ENCODE measurements around the gene PHF13. TPM values are rescaled to one million over a fixed set of nuclear protein-coding genes. Genes with fewer than 3 reads are reported as not detected.

PHF13 gene
- total and polyA plus RNA-seq, 8 donors = 4.0 to 8.3 (median 4.8) TPM

DNA sequence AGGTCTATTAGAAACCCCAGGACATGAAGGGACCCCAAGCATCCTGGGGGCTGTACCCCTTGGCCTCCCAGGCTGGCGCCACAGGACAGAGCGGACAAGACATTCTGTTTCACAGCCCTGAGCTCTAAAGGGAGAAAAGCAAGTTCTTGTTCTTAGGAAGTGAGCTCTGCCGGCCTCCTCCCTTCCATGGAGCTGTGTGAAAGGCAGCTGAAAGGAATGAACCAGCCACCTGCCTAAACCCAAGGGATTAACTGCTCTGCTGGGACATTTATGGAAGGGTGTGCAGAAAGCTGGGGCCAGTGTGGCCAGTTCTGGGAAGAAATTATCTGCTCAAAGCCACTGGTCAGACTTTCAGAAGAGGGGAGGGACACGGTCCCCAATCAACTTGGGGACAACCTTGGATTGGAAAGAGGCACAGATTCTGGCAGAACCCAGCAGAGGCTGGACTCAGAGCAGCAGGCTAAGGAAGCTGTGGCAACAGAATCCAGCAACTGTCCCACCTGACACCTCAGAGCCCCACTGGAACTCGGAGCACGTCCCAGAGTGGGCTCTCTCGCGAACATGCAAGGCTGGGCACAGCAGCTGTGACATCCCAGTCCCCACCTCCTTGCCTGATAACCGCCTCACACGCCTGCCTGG is 13.0 kb upstream of the PHF13 start:
- peaks cover 8 to 45% (median 8%) of the 10 kb centered on the region in 3 donors for H3K4me1 ChIP-seq
- no peak for FAIRE-seq
- intact Hi-C loops (cut with DNase I) = no loop called here

DNA sequence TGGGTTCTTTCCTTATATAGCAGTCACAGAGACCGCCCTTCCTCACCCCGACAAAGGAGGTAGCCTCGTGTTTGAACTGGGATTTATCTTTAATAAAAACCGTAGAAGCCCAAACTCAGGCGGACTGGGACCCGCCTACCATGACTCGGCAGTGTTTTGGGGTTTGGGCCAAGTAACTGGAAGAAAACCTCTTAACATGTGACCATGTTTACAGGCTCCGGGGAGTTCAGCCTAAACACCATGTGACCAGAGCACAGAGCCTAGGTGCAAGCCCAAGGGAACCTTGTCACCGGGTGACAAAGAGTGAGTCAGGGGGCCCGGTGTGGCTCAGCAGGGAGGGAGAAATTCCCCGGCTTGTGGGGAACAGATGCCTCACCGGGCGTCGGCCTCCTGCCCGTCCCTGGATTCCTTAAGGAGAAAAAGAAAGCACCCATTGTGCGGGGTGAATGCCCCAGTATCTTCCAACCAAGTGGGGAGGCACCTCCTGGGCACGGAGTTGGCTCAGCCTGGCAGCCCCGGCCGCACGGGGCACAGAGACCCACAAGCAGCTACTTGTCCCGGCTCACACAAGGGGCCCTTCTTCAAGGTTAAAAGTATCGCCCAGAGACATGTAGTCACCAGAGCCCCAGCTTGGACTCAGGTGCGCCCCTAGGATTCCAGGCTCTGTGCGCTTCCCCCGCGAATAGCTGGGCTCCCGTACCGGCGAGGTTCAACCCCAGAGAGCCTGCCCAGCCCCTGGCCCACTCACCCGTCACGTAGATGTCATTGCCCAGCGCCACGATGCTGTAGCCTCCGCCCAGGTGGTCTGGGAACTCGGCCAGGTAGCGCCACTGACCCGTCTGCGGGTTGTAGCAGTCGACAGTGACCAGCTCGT is 12.2 kb upstream of the PHF13 start:
- DNase-seq (peak; percentile 76 to 92 (median 86)), ATAC-seq (peak; percentile 59 to 72 (median 66)), FAIRE-seq (no peak)
- Histone ChIP-seq H3K4me1 (peaks cover 8 to 45% (median 8%) of the 10 kb centered on the region in 3 donors), H3K27me3 (no peaks in the 10 kb centered on the region), H3K4me3 (peak overlapping the region; percentile 63 to 95 (median 88)), H3K9me3 (no peaks in the 10 kb centered on the region), H3K27ac (peak overlapping the region; percentile 94 to 99 (median 96)), H3K36me3 (peaks cover 0 to 24% (median 12%) of the 10 kb centered on the region in 3 donors)
- intact Hi-C loops (cut with DNase I) = no loop called here
- 0% methylated on average over 40 of the region's 40 CpGs for WGBS, 2 donors
- TF ChIP-seq, protein P1, sequence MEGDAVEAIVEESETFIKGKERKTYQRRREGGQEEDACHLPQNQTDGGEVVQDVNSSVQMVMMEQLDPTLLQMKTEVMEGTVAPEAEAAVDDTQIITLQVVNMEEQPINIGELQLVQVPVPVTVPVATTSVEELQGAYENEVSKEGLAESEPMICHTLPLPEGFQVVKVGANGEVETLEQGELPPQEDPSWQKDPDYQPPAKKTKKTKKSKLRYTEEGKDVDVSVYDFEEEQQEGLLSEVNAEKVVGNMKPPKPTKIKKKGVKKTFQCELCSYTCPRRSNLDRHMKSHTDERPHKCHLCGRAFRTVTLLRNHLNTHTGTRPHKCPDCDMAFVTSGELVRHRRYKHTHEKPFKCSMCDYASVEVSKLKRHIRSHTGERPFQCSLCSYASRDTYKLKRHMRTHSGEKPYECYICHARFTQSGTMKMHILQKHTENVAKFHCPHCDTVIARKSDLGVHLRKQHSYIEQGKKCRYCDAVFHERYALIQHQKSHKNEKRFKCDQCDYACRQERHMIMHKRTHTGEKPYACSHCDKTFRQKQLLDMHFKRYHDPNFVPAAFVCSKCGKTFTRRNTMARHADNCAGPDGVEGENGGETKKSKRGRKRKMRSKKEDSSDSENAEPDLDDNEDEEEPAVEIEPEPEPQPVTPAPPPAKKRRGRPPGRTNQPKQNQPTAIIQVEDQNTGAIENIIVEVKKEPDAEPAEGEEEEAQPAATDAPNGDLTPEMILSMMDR (IDR thresholded peaks at IDR 0.05) = no peak

More for the DNA sequence above, 13.0 kb upstream of the PHF13 start:
- 13 to 16% methylated on average over 10 of the region's 10 CpGs for WGBS, 2 donors
- Histone ChIP-seq H3K36me3 (peaks cover 0 to 32% (median 14%) of the 10 kb centered on the region in 3 donors), H3K9me3 (no peaks in the 10 kb centered on the region), H3K27ac (peak overlapping the region; percentile 94 to 99 (median 96)), H3K4me3 (peak overlapping the region; percentile 63 to 95 (median 88)), H3K27me3 (no peaks in the 10 kb centered on the region)
- peak in 1 of 6 donors; percentile 81 for DNase-seq
- ATAC-seq = no peak
- TF ChIP-seq, protein P1 (IDR thresholded peaks at IDR 0.05) = no peak

- Histone ChIP-seq H3K27me3 (no peaks in the 10 kb centered on the region), H3K27ac (peak overlapping the region; percentile 94 to 99 (median 96)), H3K4me1 (peaks cover 8 to 45% (median 8%) of the 10 kb centered on the region in 3 donors), H3K4me3 (peak overlapping the region; percentile 63 to 95 (median 88)), H3K9me3 (no peaks in the 10 kb centered on the region), H3K36me3 (peaks cover 0 to 17% (median 9%) of the 10 kb centered on the region in 3 donors)
- WGBS, 2 donors = 0% methylated on average over 89 to 103 of the region's 103 CpGs
- TF ChIP-seq, protein P1 (IDR thresholded peaks at IDR 0.05) = no peak
- intact Hi-C loops (cut with DNase I) = no loop called here
- DNase-seq (peak; percentile 66 to 90 (median 79)), FAIRE-seq (no peak), ATAC-seq (peak; percentile 26 to 58 (median 42))
Observed at GRCh38 chr1:6601923-6602668, 11.4 kb upstream of the PHF13 start.

DNA sequence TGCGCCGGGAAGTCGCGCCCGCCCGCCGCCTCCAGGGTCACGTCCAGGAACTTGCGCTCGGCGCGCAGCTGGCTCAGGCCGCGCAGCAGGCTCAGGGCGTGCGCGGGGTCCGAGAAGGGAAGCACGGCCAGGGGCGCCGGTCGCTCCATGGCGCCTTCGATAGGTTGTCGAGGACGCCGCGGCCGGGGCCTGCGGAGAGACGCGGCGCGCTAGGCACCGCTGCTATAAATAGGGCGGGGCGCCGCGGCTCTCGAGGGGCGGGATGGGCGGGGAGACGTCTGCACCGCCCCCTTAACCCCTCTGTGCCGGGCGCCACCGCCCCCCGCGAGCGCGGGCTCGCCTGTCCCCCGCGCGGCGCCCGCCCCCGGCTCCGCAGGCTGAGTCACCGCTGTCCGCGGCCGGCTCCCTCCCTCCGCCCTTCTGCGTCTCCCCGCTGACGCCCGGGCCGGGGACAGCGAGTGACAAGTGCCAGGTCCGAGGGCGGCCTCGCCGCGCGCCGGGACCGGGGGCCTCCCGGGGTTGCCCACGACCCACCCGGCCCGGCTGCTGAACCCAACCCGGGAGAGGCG is 10.8 kb upstream of the PHF13 start, which contains the start of gene KLHL21:
Gene KLHL21 (minus strand): TSS at position 201 of the 569 bp plus-strand sequence. CDS start 52 bp downstream, at position 149.
- Histone ChIP-seq H3K4me3 (peak within 1 kb of the TSS; percentile 63 to 95 (median 88)), H3K36me3 (peaks cover 0 to 12% (median 4%) of the 10 kb centered on the region in 3 donors), H3K4me1 (peaks cover 2 to 39% (median 8%) of the 10 kb centered on the region in 3 donors), H3K9me3 (no peaks in the 10 kb centered on the region), H3K27me3 (no peaks in the 10 kb centered on the region), H3K27ac (peak within 1 kb of the TSS; percentile 94 to 99 (median 96))
- FAIRE-seq = no peak
- peak; percentile 64 to 78 (median 75) for ATAC-seq
- TF ChIP-seq, protein P1 (IDR thresholded peaks at IDR 0.05) = no peak
- 0 to 1% methylated on average over 52 to 84 of the region's 84 CpGs for WGBS, 2 donors
- peak; percentile 83 to 94 (median 92) for DNase-seq
- intact Hi-C loops (cut with DNase I) = no loop called here
